ENCODE data around the gene SORCS1. TPM values are rescaled to one million over a fixed set of nuclear protein-coding genes. Genes with fewer than 3 reads are reported as not detected.

SORCS1 gene
- total RNA-seq, 1 experiment from 2014 or later = not detected

GRCh38 chr10:106660550-106660949 is 504.0 kb downstream of the SORCS1 start:
- H4K20me1 ChIP-seq (ENCODE audit: insufficient read depth) = no peaks in the 10 kb centered on the region
- ChIA-PET POLR2A (no interaction called here), RAD21 (ENCODE audit: low non-redundant PET in 1 of 2, low total read pairs in 2 of 2, uncharacterized antibody in 2 of 2, unreplicated experiment in 2 of 2) (no interaction called here), CTCF (no interaction called here)
- DNase-seq (ENCODE audit: low read depth, low spot score) = no peak
- no TSS peak for BruUV-seq (replicated peaks)
- no peak overlapping the region for H3K4me3 ChIP-seq (replicated peaks in 1 of 2; ENCODE audit: low read depth in 1 of 2, low read length in 2 of 2)
- intact Hi-C loops (cut with micrococcal nuclease) = no loop called here
- no peak for TF ChIP-seq ZNF274 (IDR thresholded peaks at IDR 0.05; ENCODE audit: low read depth, low read length)
- TF ChIP-seq EZH2phosphoT487 (IDR thresholded peaks at IDR 0.05; ENCODE audit: borderline replicate concordance) = no peak
- TF ChIP-seq SP1 (IDR thresholded peaks at IDR 0.05; ENCODE audit: low read depth) = no peak
- TF ChIP-seq REST (IDR thresholded peaks at IDR 0.05; ENCODE audit: low read depth) = no peak
- no peak for TF ChIP-seq ZBTB33 (IDR thresholded peaks at IDR 0.05; ENCODE audit: extremely low read depth, insufficient replicate concordance, low read length)
- TF ChIP-seq CTCF (IDR thresholded peaks at IDR 0.05 in 2 of 3, conservative IDR thresholded peaks at IDR 0.05 in 1 of 3; ENCODE audit: borderline replicate concordance in 1 of 3, insufficient read depth in 1 of 3, low read depth in 2 of 3, low read length in 2 of 3) = no peak
- TF ChIP-seq EZH2 (IDR thresholded peaks at IDR 0.05) = no peak
- TF ChIP-seq ATF3 (IDR thresholded peaks at IDR 0.05) = no peak
- no peak for TF ChIP-seq CEBPB (IDR thresholded peaks at IDR 0.05; ENCODE audit: low read depth)
- TF ChIP-seq POLR2A (IDR thresholded peaks at IDR 0.05; ENCODE audit: borderline replicate concordance, extremely low read depth, insufficient read depth, insufficient read length) = no peak
- no peak for TF ChIP-seq EGR1 (IDR thresholded peaks at IDR 0.05; ENCODE audit: low read depth)
- TF ChIP-seq SIN3A (IDR thresholded peaks at IDR 0.05; ENCODE audit: low read depth) = no peak
- TF ChIP-seq CBX3 (IDR thresholded peaks at IDR 0.05; ENCODE audit: low read depth) = no peak
- TF ChIP-seq SRF (IDR thresholded peaks at IDR 0.05; ENCODE audit: low read depth) = no peak
- H3K27me3 ChIP-seq (ENCODE audit: insufficient read depth, low read length) = no peaks in the 10 kb centered on the region
- H3K4me2 ChIP-seq (ENCODE audit: low read length) = no peak overlapping the region
- no peak overlapping the region for H3K27ac ChIP-seq (ENCODE audit: low read depth, low read length)
- no peaks in the 10 kb centered on the region for H3K9me2 ChIP-seq (ENCODE audit: insufficient read depth)
- H3K9ac ChIP-seq (ENCODE audit: low read length) = no peak overlapping the region
- H3K79me2 ChIP-seq (ENCODE audit: insufficient read depth, low read length) = no peaks in the 10 kb centered on the region
- no peaks in the 10 kb centered on the region for H3K36me3 ChIP-seq (ENCODE audit: control insufficient read depth in 1 of 2, insufficient read depth in 2 of 2, low read length in 2 of 2)
- no peaks in the 10 kb centered on the region; a peak in 1 of 4 replicates for H3K4me1 ChIP-seq (ENCODE audit: control insufficient read depth in 1 of 2, insufficient read depth in 2 of 2, low read length in 2 of 2)
- H3K9me3 ChIP-seq (ENCODE audit: control insufficient read depth in 1 of 2, insufficient read depth in 1 of 2, low read depth in 1 of 2, low read length in 2 of 2) = peaks cover 26 to 31% of the 10 kb centered on the region in 2 experiments; a peak in 2 of 4 replicates
- no peak overlapping the region for H2AFZ ChIP-seq (ENCODE audit: low read depth, low read length, poor library complexity, severe bottlenecking)
- no peak for ATAC-seq

Measured in HCT116 (cell line).